ENCODE results near the gene CXorf66.

DNA sequence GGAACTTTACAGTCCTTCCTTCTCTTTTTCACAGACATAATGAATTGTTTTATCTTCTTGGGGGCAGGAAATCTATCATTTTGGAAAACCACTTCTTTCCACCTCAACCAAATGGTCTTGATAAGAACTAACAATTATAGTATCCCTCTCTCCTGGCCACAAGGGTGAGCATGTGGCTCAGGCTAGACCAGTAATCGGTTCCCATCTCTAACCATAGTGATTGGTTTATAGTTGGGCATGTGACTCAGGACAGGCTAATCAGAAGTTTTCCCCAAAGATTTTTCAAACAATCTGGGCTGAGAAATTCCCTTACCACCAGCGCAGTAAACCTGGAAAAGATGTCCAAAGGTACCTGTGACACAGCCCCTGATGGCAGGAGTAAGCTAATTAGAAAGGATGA lies 4.0 kb upstream of the CXorf66 start:
- no peak for TF ChIP-seq EZH2phosphoT487 (IDR thresholded peaks at IDR 0.05; ENCODE audit: insufficient read depth, low read depth)
- no peak for TF ChIP-seq EZH2 (IDR thresholded peaks at IDR 0.05; ENCODE audit: insufficient read depth, poor library complexity, severe bottlenecking)
